Measurements from ENCODE around the gene KCNK10.

The KCNK10 gene

DNA sequence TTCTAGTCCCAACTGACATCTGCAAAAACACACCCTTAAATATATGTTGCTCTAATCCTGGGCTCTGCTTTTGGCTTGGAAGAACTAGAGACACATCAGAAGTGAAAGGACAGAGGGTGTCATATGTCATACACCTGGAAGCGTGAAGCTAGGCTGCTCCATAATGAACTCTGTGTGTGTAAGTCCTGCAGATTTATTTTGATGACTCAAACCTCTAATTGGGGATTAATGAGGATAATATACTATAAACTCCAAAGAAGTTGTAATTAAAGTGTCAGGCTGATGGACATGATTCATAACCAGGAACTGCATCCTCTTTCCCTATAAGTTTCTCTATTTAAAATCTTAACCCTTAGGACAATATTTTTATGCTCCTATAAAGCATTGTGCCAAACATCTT lies 4.4 kb upstream of the KCNK10 start:
- DNase-seq (ENCODE audit: low read depth), result no peak
- TF ChIP-seq, protein P1, sequence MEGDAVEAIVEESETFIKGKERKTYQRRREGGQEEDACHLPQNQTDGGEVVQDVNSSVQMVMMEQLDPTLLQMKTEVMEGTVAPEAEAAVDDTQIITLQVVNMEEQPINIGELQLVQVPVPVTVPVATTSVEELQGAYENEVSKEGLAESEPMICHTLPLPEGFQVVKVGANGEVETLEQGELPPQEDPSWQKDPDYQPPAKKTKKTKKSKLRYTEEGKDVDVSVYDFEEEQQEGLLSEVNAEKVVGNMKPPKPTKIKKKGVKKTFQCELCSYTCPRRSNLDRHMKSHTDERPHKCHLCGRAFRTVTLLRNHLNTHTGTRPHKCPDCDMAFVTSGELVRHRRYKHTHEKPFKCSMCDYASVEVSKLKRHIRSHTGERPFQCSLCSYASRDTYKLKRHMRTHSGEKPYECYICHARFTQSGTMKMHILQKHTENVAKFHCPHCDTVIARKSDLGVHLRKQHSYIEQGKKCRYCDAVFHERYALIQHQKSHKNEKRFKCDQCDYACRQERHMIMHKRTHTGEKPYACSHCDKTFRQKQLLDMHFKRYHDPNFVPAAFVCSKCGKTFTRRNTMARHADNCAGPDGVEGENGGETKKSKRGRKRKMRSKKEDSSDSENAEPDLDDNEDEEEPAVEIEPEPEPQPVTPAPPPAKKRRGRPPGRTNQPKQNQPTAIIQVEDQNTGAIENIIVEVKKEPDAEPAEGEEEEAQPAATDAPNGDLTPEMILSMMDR (IDR thresholded peaks at IDR 0.05; ENCODE audit: insufficient read depth, low read depth, low read length, missing control alignments), result no peak
- no peak overlapping the region for H3K4me3 ChIP-seq (ENCODE audit: low read length)

DNA sequence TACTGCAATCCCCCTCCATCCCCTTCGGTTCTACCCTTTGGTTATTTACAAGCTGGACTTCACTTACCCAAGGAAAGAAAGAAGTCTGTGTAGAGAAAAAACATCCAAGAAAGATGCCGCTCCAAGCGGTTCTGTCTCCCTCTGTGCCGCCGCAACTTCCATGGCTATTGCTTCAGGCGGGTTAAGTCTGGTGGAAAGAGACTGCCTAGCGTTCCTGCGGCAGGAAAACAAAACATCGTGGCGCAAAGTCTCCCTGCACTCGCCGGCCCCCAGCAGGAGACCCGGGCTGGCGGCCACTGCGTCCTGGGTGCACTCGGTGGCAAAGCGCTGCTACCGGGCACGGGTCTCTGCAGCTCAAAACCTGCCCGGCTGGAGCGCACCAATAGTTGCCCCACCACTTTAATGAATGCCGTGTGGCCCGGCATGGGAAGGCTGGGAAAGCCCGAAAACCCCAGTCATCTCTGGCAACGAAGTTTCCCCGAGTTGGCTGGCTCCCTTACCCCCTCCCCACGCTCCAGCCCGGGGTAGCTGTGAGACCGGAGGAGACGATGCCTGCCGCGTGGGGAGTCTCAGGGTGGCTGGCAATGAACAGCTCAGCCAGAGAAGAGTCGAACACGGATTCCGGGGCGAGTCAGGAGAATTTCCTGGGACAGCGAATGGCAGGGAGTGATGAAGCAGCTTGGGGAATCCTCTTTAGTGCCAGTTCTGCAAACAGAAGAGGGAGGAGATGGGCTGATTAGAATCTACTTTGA lies 3.5 kb upstream of the KCNK10 start:
- no peak overlapping the region for H3K4me3 ChIP-seq (ENCODE audit: low read length)
- DNase-seq (ENCODE audit: low read depth), result no peak
- TF ChIP-seq, protein P1 (IDR thresholded peaks at IDR 0.05; ENCODE audit: insufficient read depth, low read depth, low read length, missing control alignments), result no peak

DNA sequence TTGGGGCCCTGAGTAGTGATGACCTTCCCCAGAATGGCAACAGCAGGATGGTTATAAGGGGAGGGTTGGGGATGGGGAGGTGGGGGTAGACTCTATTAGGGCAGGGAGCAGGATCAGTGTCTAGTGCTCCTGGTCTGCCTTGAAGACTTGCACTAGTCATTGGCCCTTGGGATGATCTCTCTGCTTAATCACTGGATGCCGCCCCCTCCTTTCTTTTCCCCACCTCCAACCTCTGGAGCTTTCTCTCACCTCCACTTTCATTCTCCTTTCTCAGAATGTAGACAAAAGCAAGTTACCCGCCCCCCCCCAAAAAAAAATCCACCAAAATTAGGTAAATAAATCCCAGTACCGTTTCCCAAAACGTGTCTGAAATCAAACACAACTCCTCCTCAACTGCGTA lies 2.8 kb upstream of the KCNK10 start:
- DNase-seq (ENCODE audit: low read depth), result no peak
- TF ChIP-seq, protein P1 (IDR thresholded peaks at IDR 0.05; ENCODE audit: insufficient read depth, low read depth, low read length, missing control alignments), result no peak
- no peak overlapping the region for H3K4me3 ChIP-seq (ENCODE audit: low read length)

DNA sequence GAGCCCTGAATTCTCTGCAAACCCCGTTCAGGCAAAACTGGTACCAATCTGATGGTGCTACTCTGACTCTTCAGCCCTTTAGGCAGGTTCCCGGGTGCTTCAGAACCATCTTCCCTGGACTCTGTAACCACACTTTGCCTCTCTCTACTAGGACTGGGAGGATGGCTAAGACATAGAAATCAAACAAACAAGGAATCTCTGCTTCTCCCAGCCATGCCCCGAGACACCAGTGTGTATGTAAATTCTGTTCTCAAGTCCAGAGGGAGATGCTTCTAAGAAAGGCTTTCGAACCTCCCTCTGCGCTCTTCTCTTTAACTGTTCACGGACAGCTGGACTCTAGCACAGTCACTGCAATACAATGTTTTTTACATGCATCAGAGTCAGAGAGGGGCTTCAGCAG lies 1.9 kb upstream of the KCNK10 start:
- TF ChIP-seq, protein P1 (IDR thresholded peaks at IDR 0.05; ENCODE audit: insufficient read depth, low read depth, low read length, missing control alignments), result no peak

DNA sequence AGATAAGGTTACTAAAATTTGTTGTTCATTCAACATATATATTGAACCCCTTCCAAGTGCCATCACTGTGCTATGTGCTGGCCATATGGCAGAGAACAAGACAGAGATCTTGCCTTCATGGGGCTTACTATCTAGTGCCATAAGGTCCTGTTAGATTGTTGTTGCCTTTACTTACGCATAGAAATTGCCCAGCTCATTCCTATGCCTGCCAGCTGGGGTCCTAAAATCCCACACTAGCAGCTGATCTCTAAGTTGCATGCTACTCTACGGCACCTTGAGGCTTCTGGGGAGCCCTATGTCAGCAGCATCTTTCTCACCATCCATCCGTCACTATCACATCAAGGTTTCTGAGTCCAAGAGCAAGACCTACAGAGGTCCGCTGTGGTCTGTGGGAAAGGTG lies 1.4 kb upstream of the KCNK10 start:
- no peak overlapping the region for H3K4me3 ChIP-seq (ENCODE audit: low read length)
- DNase-seq (ENCODE audit: low read depth), result no peak
- TF ChIP-seq, protein P1 (IDR thresholded peaks at IDR 0.05; ENCODE audit: insufficient read depth, low read depth, low read length, missing control alignments), result no peak

More for the DNA sequence above, 1.9 kb upstream of the KCNK10 start:
- no peak for DNase-seq (ENCODE audit: low read depth)
- no peak overlapping the region for H3K4me3 ChIP-seq (ENCODE audit: low read length)

DNA sequence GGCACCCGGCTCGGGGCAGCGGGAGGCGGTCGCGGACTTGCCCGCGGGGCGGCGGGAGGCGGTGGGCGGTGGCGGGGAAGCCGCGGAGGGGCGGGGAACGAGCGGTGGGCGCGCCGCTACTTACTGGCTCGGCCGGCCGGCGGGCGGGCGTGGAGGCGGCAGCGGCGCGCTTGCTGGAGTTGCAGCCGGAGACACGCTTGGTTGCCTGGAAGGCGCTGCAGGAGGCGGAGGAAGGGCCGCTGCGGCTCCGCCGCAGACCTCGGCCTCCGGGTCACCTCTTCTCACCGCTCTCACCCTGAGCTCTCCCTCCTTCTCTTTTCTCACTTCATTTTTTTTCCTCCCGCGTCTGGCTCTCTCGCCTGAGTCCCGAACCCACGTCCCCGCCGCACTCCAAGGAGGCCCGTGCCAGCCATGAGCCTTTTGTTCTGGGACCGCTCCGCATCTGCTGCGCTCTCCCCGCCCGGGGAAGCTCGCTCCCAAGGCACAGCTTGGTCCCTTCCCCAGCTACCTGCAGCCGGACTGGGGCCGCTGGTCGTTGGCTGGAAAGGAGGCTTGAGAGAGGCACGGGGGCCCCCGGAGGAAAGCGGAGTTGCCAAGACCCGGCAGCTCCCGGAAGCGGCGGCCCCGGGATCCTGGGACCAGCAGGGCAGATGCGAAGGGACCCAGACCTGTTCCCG lies 592 bp upstream of the KCNK10 start:
- DNase-seq (ENCODE audit: low read depth), result peak; percentile 22
- H3K4me3 ChIP-seq (ENCODE audit: low read length), result no peak overlapping the region

More for the DNA sequence above, 592 bp upstream of the KCNK10 start:
- TF ChIP-seq, protein P1 (IDR thresholded peaks at IDR 0.05; ENCODE audit: insufficient read depth, low read depth, low read length, missing control alignments), result no peak
